ENCODE results near the gene CRYGB.
A peak's percentile ranks its signal among the peaks of the same experiment; 100 is the strongest.

Gene CRYGB

GRCh38 chr2:208186893-208187292, 40.9 kb upstream of the CRYGB start:
- no peak for TF ChIP-seq CTCF (IDR thresholded peaks at IDR 0.05)
- Mint-ChIP-seq H3K36me3 (ENCODE audit: low read depth) (no peaks in the 10 kb centered on the region), H3K27me3 (ENCODE audit: low read depth, poor library complexity) (peaks cover 12% of the 10 kb centered on the region), H3K4me1 (peaks cover 40% of the 10 kb centered on the region), H3K4me3 (no peak overlapping the region), H3K9me3 (no peaks in the 10 kb centered on the region), H3K27ac (no peak overlapping the region)
- no peak for DNase-seq

GRCh38 chr2:208186465-208186864, 40.5 kb upstream of the CRYGB start:
- Mint-ChIP-seq H3K27me3 (ENCODE audit: low read depth, poor library complexity) (peaks cover 12% of the 10 kb centered on the region), H3K4me3 (no peak overlapping the region), H3K9me3 (no peaks in the 10 kb centered on the region), H3K36me3 (ENCODE audit: low read depth) (no peaks in the 10 kb centered on the region), H3K4me1 (peaks cover 40% of the 10 kb centered on the region), H3K27ac (no peak overlapping the region)
- no peak for DNase-seq
- TF ChIP-seq CTCF (IDR thresholded peaks at IDR 0.05) = no peak

GRCh38 chr2:208183972-208184705, 38.2 kb upstream of the CRYGB start:
- Mint-ChIP-seq H3K27me3 (ENCODE audit: low read depth, poor library complexity) (peaks cover 9% of the 10 kb centered on the region), H3K4me1 (peaks cover 31% of the 10 kb centered on the region), H3K4me3 (peak overlapping the region; percentile 57), H3K36me3 (ENCODE audit: low read depth) (no peaks in the 10 kb centered on the region), H3K9me3 (no peaks in the 10 kb centered on the region), H3K27ac (no peak overlapping the region)
- no peak for DNase-seq
- TF ChIP-seq CTCF (IDR thresholded peaks at IDR 0.05) = no peak

GRCh38 chr2:208183526-208183925, 37.6 kb upstream of the CRYGB start:
- Mint-ChIP-seq H3K27ac (no peak overlapping the region), H3K4me1 (peaks cover 35% of the 10 kb centered on the region), H3K36me3 (ENCODE audit: low read depth) (no peaks in the 10 kb centered on the region), H3K27me3 (ENCODE audit: low read depth, poor library complexity) (peaks cover 9% of the 10 kb centered on the region), H3K9me3 (no peaks in the 10 kb centered on the region), H3K4me3 (peak overlapping the region; percentile 57)
- no peak for TF ChIP-seq CTCF (IDR thresholded peaks at IDR 0.05)
- peak; percentile 5 for DNase-seq

GRCh38 chr2:208182835-208183234, 36.9 kb upstream of the CRYGB start:
- Mint-ChIP-seq H3K36me3 (ENCODE audit: low read depth) (no peaks in the 10 kb centered on the region), H3K4me3 (no peak overlapping the region), H3K27ac (no peak overlapping the region), H3K27me3 (ENCODE audit: low read depth, poor library complexity) (peaks cover 9% of the 10 kb centered on the region), H3K4me1 (peaks cover 35% of the 10 kb centered on the region), H3K9me3 (no peaks in the 10 kb centered on the region)
- TF ChIP-seq CTCF (IDR thresholded peaks at IDR 0.05) = no peak
- DNase-seq = no peak

GRCh38 chr2:208179028-208179609, 33.2 kb upstream of the CRYGB start:
- peak; percentile 10 for DNase-seq
- Mint-ChIP-seq H3K27ac (no peak overlapping the region), H3K9me3 (no peaks in the 10 kb centered on the region), H3K4me1 (peaks cover 34% of the 10 kb centered on the region), H3K27me3 (ENCODE audit: low read depth, poor library complexity) (peaks cover 3% of the 10 kb centered on the region), H3K36me3 (ENCODE audit: low read depth) (no peaks in the 10 kb centered on the region), H3K4me3 (no peak overlapping the region)
- TF ChIP-seq CTCF (IDR thresholded peaks at IDR 0.05) = no peak

Measured in nephron progenitor cell (in vitro differentiated cells).